Osteoblast (primary cell): ENCODE data around the gene FAM3A. TPM values are rescaled to one million over a fixed set of nuclear protein-coding genes. Genes with fewer than 3 reads are reported as not detected.
A peak's percentile ranks its signal among the peaks of the same experiment; 100 is the strongest.

Experiments
- DNase-seq: peaks from one replicate; pipeline ENCODE4 v3.0.0; 2011; ENCODE audit warnings: low spot score, mixed read lengths; ENCODE audit not compliant: insufficient read length; ENCODE audit errors: missing footprints
- H2AFZ ChIP-seq: 2 replicates; pipeline ENCODE4 v1.6.0; 2011; ENCODE audit warnings: mild to moderate bottlenecking, low read length
- H3K27ac ChIP-seq: 2 replicates; pipeline ENCODE4 v1.5.1; 2011; ENCODE audit warnings: mild to moderate bottlenecking, low read depth, low read length, moderate library complexity
- H3K27me3 ChIP-seq: 2 replicates; pipeline ENCODE4 v1.6.0; 2012; ENCODE audit warnings: mild to moderate bottlenecking, control low read depth, inconsistent platforms, low read length, moderate library complexity; ENCODE audit not compliant: insufficient read depth
- H3K36me3 ChIP-seq: 2 replicates; pipeline ENCODE4 v1.5.1; 2011; ENCODE audit warnings: mild to moderate bottlenecking, low read length, control low read depth, moderate library complexity; ENCODE audit not compliant: insufficient read depth
- H3K4me1 ChIP-seq: 2 replicates; pipeline ENCODE4 v1.5.1; 2011; ENCODE audit warnings: mild to moderate bottlenecking, low read length, control low read depth, moderate library complexity; ENCODE audit not compliant: insufficient read depth
- H3K4me2 ChIP-seq: 2 replicates; pipeline ENCODE4 v1.6.0; 2011; ENCODE audit warnings: mild to moderate bottlenecking, low read length; ENCODE audit not compliant: insufficient read depth
- H3K4me3 ChIP-seq: fragments of 200-600 bp; sonication (generic); 3 replicates; pipeline ENCODE4 v1.5.1; 2012; ENCODE audit warnings: mild to moderate bottlenecking, low read length, inconsistent platforms; ENCODE audit not compliant: insufficient read depth
- H3K79me2 ChIP-seq: 2 replicates; pipeline ENCODE4 v1.6.0; 2012; ENCODE audit warnings: mild to moderate bottlenecking, low read length, control low read depth, inconsistent platforms; ENCODE audit not compliant: insufficient read depth
- H3K9me3 ChIP-seq: 2 replicates; pipeline ENCODE4 v1.5.1; 2011; ENCODE audit warnings: low read depth, low read length, control low read depth
- H4K20me1 ChIP-seq: 2 replicates; pipeline ENCODE4 v1.6.0; 2012; ENCODE audit warnings: mild to moderate bottlenecking, low read length, control low read depth; ENCODE audit not compliant: insufficient read depth
- CTCF ChIP-seq: IDR thresholded peaks from 2 replicates; pipeline ENCODE4 v1.5.1; 2011; ENCODE audit warnings: mild to moderate bottlenecking, low read depth, low read length, moderate library complexity; ENCODE audit errors: extremely low read depth
- total RNA-seq: library from RNA; depleted of rRNA; stranded (reverse); fragments of >200 nt; gene quantifications from 2 replicates; pipeline ENCODE4 v1.2.3, GENCODE V29; 2012

The FAM3A gene
- total RNA-seq, 1 donor = 21.4 TPM

GRCh38 chrX:154519389-154519788 lies 3.4 kb upstream of the FAM3A start:
- H3K79me2 ChIP-seq = peaks cover 9% of the 10 kb centered on the region
- no peak overlapping the region for H3K27ac ChIP-seq
- no peak for TF ChIP-seq CTCF

GRCh38 chrX:154517101-154517781 lies 1.2 kb upstream of the FAM3A start:
- no peak overlapping the region for H3K27ac ChIP-seq

More at GRCh38 chrX:154519389-154519788, 3.4 kb upstream of the FAM3A start:
- H3K27me3 ChIP-seq = no peaks in the 10 kb centered on the region
- H3K9me3 ChIP-seq = no peaks in the 10 kb centered on the region
- peaks cover 5% of the 10 kb centered on the region for H3K4me1 ChIP-seq
- H3K4me2 ChIP-seq = no peak overlapping the region
- no peaks in the 10 kb centered on the region for H3K36me3 ChIP-seq
- no peak overlapping the region for H2AFZ ChIP-seq
- H4K20me1 ChIP-seq = no peaks in the 10 kb centered on the region
- no peak overlapping the region for H3K4me3 ChIP-seq
- DNase-seq = no peak

GRCh38 chrX:154516656-154517100 lies 646 bp upstream of the FAM3A start:
- Histone ChIP-seq H3K4me1 (peaks cover 5% of the 10 kb centered on the region), H3K27ac (peak overlapping the region; percentile 79), H3K79me2 (peaks cover 10% of the 10 kb centered on the region), H3K9me3 (no peaks in the 10 kb centered on the region), H4K20me1 (no peaks in the 10 kb centered on the region), H3K36me3 (no peaks in the 10 kb centered on the region), H3K27me3 (no peaks in the 10 kb centered on the region), H3K4me2 (peak overlapping the region; percentile 93), H3K4me3 (peak overlapping the region; percentile 76), H2AFZ (peak overlapping the region; percentile 76)
- DNase-seq = peak; percentile 58
- TF ChIP-seq CTCF = no peak

More at GRCh38 chrX:154517101-154517781, 1.2 kb upstream of the FAM3A start:
- Histone ChIP-seq H4K20me1 (no peaks in the 10 kb centered on the region), H3K4me3 (peak overlapping the region; percentile 76), H3K4me1 (peaks cover 5% of the 10 kb centered on the region), H3K27me3 (no peaks in the 10 kb centered on the region), H3K4me2 (peak overlapping the region; percentile 93), H3K79me2 (peaks cover 10% of the 10 kb centered on the region), H3K9me3 (no peaks in the 10 kb centered on the region), H2AFZ (peak overlapping the region; percentile 29), H3K36me3 (no peaks in the 10 kb centered on the region)
- peak; percentile 13 for DNase-seq
- TF ChIP-seq CTCF = no peak

GRCh38 chrX:154515090-154515965 lies 704 bp downstream of the FAM3A start:
- Histone ChIP-seq H3K79me2 (peaks cover 10% of the 10 kb centered on the region), H3K4me2 (peak overlapping the region; percentile 91), H3K9me3 (no peaks in the 10 kb centered on the region), H3K27me3 (no peaks in the 10 kb centered on the region), H2AFZ (peak overlapping the region; percentile 29), H3K27ac (peak overlapping the region; percentile 58), H3K36me3 (no peaks in the 10 kb centered on the region), H4K20me1 (no peaks in the 10 kb centered on the region), H3K4me3 (peak overlapping the region; percentile 76), H3K4me1 (peaks cover 5% of the 10 kb centered on the region)
- TF ChIP-seq CTCF = no peak
- DNase-seq = peak; percentile 82
